Measurements from ENCODE around the gene CPNE1.

CPNE1 gene

DNA sequence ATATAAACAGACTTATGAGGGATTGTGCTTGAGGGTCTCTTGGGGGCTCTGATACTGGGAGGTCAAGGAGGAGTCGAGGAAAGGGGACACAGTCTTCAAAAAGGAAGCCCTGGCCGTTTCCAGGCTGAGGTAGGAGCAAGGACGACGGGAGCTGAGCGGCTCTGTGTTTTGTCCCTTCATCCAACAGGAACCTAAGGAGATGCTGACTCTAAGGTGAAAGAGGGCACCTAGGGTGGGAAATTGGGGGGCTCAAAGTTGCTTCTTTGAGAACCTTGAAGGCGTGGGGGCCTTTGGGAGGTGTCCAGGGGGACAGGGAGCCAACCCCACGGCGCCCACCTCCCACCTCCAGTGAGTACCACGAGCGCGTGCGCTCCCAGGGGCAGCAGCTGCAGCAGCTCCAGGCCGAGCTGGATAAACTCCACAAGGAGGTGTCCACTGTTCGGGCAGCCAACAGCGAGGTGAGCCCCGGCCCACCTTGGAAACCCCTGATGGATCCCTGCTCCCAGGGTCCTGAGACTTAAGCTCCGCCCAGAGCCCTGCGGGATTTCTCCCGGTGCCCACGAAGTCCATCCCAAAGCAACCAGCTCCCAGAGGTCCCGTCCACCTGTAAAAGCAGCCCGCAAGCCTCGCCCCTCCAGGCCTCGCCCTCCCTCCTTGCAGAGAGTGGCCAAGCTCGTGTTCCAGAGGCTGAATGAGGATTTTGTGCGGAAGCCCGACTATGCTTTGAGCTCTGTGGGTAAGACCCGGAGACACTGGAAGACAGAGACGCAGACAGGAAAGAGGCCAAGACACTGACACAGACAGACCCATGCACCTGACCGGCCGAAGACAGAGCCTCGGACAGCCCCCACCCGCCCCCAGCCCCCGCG, 46.2 kb downstream of the CPNE1 start:
- TF ChIP-seq CTCF (conservative IDR thresholded peaks at IDR 0.05; ENCODE audit: low read depth, low read length), result no peak
- peak overlapping the region; percentile 72 for H3K4me3 ChIP-seq (ENCODE audit: low read depth, low read length)
- peak; percentile 58 for DNase-seq (ENCODE audit: low read depth)

DNA sequence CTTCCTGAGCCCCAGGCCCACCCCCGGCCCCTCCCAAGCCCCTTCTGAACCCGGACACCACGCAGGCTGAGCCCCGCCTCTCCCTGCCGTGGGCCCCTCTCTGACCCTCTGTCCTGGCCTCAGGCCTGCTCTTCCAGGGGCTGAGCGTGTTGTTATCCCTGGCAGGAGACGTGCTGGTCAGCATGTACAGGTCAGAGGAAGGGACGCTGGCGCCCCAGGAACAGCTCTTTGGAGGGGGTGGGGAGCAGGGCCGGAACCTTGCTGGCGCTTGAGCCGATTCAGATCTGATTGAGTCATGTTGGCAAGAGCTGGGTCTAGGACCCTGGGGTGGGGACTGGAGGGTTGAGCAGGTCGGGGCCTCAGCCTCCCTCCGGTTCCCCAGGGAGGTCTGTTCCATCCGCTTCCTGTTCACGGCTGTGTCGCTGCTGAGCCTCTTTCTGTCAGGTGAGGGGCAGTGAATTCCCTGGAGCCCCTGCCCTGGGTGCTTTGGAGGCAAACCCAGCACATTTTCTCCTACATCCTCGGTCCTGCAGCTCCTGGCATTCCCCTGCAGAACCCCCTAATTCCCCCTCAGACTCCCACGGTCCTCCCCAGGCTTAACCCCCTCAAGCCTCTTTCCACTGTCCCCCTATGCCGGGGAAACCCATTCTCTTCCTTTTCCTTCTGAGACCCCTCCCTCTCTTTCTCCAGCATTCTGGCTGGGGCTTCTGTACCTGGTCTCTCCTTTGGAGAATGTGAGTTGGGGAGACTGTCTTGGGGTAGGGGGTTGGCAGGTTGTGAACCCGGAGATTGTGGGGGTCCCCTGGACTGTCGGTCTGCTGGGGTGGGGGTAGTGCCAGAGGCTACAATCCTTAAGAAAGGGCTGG, 47.1 kb downstream of the CPNE1 start:
- H3K4me3 ChIP-seq (ENCODE audit: low read depth, low read length), result peak overlapping the region; percentile 72
- peak; percentile 50 for TF ChIP-seq CTCF (conservative IDR thresholded peaks at IDR 0.05; ENCODE audit: low read depth, low read length)
- DNase-seq (ENCODE audit: low read depth), result peak; percentile 73

GRCh38 chr20:35616465-35617396, 48.0 kb downstream of the CPNE1 start:
- TF ChIP-seq CTCF (conservative IDR thresholded peaks at IDR 0.05; ENCODE audit: low read depth, low read length), result no peak

DNA sequence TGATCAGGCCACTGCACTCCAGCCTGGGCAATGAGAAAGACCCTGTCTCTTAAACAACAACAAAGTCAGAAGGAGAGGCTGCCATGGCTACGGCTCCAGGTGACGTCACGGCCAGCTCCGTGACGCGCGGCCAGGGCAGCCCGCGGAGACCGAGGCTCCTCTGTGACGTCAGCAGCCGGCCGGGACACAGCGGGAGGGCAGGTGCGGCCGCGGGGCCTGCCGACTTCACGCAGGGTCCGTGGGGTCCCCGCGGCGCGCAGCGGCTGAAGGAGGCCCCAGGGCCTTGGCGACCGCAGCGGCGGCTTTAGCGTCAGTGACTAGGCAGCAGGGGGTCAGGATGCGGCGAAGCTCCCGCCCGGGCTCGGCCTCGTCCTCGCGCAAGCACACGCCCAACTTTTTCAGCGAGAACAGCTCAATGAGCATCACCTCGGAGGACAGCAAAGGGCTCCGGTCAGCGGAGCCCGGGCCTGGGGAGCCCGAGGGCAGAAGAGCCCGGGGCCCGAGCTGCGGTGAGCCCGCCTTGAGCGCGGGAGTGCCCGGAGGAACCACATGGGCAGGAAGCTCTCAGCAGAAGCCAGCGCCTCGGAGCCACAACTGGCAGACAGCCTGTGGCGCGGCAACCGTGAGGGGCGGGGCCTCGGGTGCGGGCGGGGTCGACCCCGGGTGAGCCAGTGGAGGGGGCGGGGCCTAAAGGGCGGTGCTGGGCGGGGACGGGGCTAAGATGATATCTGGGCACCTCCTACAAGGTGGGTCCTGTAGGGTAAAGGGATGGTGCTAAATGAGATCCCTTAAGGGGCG, 48.8 kb downstream of the CPNE1 start, which contains the start of gene SPAG4:
SPAG4 (plus strand) TSS at position 163 of the 798 bp plus-strand sequence; CDS start at position 338, 175 bp downstream.
- peak within 1 kb of the TSS; percentile 72 for H3K4me3 ChIP-seq (ENCODE audit: low read depth, low read length)
- TF ChIP-seq CTCF (conservative IDR thresholded peaks at IDR 0.05; ENCODE audit: low read depth, low read length), result no peak
- no peak for DNase-seq (ENCODE audit: low read depth)

More at GRCh38 chr20:35616465-35617396, 48.0 kb downstream of the CPNE1 start:
- peak; percentile 100 for DNase-seq (ENCODE audit: low read depth)
- H3K4me3 ChIP-seq (ENCODE audit: low read depth, low read length), result peak overlapping the region; percentile 72

- TF ChIP-seq CTCF (conservative IDR thresholded peaks at IDR 0.05; ENCODE audit: low read depth, low read length), result no peak
- no peak for DNase-seq (ENCODE audit: low read depth)
Measured at GRCh38 chr20:35611482-35611881, 53.2 kb downstream of the CPNE1 start.

More at GRCh38 chr20:35611482-35611881, 53.2 kb downstream of the CPNE1 start:
- no peak overlapping the region for H3K4me3 ChIP-seq (ENCODE audit: low read depth, low read length)

Data from choroid plexus epithelial cell (primary cell).